CD4-positive, alpha-beta T cell treated with Interleukin-21 for 1 hour (primary cell): Measurements from ENCODE around the gene CEP112.
"Not testable (repeated sequence)": the region's sequence is repeated elsewhere in the genome, so short reads cannot be mapped to it uniquely, and the experiment has no call there.

ENCODE experiments used
- DNase-seq: peaks from one replicate; pipeline ENCODE4 v3.0.0-alpha.2; 2020

CEP112 gene

GRCh38 chr17:65711671-65712276 lies 480.2 kb downstream of the CEP112 start:
- peak; percentile 2 for DNase-seq

DNA sequence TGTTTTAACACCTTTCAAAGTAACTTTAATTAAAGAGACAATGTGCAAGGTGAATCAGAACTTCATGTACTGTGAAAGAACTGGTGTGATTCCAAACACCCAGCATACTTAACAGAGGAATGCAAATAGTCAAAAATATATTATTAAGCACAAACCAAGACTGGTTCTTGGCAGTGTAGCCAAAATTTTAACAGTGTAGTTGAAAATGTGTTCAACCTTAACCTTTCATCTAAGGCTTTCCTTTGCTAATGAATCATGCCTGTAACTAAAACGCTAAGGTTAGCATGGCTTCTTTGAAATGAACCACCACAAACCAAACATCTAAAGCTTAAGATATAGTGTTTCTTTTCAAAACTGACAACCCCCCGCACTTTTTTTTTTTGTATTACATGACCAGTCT lies 484.2 kb downstream of the CEP112 start:
- no peak for DNase-seq

DNA sequence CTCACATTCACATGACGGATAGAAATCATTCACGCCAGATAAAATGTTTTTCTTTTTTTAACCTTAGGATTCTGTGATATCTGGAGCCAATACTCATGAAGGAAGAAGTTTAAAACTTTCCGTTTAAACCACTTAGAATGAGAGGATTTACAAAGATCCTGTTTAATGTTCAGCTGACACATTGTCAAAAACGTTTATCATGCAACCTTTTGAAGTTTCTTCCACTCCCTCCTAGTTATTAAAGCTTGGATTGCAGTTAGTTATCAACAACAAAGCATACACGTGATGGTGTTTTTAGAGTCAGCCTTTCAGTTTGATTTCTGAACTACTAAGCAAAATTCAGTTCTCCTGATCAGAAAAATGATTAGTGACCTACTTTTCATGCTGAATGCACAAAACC lies 487.2 kb downstream of the CEP112 start:
- DNase-seq = no peak

- DNase-seq = no peak
Measured at GRCh38 chr17:65703891-65704290, 488.0 kb downstream of the CEP112 start.

GRCh38 chr17:65699459-65699858 lies 492.5 kb downstream of the CEP112 start:
- no peak for DNase-seq

DNA sequence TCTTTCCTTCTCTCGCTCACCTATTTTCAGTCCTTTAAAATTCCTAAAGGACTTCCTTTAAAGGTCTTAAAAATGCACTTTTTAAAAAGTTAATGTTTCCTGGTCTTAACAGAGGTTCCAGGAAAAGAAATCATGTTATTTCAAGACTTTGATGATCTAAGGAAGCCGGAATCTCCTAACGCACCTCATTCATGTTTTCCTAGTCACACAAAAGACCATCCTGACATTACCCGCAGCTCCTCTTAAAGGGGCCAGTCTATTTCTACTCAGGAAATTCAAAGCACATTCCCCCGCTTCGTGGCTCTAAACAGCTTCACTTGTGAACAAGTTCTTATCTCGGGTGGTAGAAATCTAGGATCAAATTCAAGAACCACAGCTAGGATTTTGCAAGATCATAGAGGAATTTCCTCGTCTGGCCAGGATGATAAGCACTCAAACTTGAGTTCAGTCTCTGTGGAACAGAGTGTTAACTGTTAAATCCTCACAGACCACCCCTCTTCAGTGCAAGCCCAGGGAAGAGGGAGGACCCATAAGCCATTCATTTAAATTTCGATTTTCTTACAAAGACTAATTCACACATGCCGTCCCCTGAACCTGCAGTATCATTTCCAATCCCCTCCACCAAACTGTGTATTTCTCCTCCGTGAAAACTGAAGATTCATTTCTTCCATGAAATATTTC lies 493.4 kb downstream of the CEP112 start:
- DNase-seq = no peak

DNA sequence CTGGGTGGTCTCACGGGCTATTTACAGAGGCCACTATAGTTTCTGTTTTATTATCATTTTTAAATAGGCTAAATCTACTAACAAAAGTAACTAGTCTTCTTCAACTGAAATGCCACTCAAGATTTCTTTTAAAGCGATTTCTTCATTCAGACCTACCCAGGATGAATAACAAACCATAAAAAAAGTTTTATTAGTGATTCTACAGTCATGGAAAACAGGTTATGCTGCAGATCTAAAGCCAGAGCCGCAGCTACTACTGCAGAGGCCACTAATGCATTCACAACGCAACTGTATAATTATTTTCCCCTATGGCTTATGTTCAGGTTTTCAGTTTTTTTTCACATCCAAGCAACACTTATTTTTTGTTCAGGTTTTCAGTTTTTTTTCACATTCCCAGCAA lies 494.3 kb downstream of the CEP112 start:
- no peak for DNase-seq

- no peak for DNase-seq
Measured at GRCh38 chr17:65696739-65697394, 495.1 kb downstream of the CEP112 start.

GRCh38 chr17:65694601-65695000 lies 497.3 kb downstream of the CEP112 start:
- no peak for DNase-seq

DNA sequence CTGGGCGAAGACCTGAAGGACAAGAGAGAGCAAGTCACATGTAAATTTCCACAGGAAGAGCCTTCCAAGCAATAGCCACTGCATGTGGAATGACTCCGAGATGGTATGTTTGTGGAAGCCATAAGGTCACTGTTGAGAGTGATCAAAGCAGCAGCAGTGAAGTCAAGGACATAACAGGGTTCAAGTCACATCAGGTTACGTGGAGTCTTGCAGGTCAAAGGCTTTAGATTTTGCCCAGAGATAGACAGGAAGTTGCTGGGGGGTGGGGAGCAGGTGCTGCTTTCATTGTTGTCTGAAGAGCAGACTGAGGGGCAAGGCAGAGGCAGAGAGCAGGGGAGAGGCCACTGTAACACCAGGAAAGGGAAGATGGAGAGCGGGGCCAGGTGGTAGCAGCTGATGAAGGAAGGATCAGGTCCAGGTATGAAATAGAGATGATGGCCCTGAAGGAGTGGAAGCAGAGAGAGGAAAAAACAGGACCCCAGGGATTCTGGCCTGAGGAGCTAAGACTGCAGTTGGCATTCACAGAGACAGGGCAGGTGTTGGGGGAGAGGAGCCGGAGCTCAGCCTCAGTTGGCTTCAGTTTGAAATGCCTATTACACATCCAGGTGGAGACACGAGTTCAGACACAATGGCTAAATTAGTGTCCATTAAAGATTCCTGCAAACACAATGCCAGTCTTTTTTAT lies 501.2 kb downstream of the CEP112 start:
- no peak for DNase-seq

DNA sequence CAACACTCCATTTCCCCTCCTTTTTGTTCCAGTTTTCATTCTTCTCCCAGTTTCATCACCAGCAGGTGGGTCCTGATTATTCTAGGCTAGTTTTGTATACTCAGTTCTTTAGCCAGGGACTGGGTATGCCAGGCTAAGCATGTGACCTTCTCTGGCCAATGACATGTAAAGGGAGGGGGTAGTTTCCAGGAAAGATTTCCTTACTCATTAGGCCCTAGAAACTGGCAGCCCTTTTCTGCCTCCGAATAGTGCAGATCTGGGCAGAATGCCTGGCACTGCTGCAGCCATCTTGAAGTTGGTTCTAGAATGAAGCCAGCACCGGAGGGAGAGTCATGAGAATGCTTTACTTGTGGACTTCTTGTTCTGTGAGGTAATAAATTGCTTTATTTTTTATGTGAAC lies 503.6 kb downstream of the CEP112 start:
- DNase-seq = no peak

GRCh38 chr17:65685110-65685509 lies 506.8 kb downstream of the CEP112 start:
- no peak for DNase-seq

GRCh38 chr17:65684631-65685030 lies 507.3 kb downstream of the CEP112 start:
- DNase-seq = no peak

GRCh38 chr17:65683428-65683827 lies 508.5 kb downstream of the CEP112 start:
- no peak for DNase-seq

DNA sequence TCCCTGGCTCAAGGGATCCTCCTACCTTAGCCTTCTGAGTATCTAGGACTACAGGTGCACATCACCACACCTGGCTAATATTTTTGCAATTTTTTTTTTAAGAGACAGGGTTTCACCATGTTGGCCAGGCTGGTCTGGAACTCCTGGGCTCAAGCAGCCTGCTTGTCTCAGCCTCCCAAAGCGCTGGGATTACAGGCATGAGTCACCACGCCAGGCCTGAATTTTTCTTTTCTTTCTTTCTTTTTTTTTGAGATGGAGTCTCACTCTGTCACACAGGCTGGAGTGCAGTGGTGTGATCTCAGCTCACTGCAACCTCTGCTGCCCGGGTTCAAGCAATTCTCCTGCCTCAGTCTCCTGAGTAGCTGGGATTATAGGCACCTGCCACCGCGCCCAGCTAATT lies 510.2 kb downstream of the CEP112 start:
- not testable (repeated sequence) for DNase-seq

DNA sequence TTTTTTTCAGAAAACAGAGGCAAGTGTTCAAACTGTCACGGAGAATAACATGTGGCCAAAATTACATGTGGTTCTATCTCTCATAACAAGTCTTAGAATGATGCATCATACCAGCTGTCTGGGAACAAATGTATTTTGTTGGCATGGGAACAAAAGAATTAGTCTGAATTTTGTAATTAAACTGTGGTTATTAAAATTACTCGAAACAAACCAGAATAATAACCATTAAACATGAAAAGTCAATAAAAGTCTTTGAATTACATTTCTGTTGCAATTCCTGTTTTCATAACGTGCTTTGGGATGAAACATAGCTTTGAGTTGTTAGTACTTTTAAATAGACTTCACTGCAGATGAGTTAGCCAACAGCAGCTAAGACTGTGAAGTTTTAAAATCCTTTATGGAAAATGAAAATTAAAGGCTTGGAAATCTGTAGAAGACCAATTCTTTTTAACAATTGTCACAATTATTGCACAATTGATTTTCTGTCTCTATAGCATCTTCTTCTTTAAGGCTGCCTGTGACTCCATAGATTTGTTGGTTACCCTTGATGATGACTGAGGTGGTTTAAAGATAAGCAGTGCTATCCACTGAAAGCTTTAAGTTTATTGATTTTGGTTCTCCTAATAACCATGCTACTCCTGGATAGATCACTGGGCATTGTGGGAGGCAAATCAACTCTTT lies 512.6 kb downstream of the CEP112 start:
- DNase-seq = no peak

DNA sequence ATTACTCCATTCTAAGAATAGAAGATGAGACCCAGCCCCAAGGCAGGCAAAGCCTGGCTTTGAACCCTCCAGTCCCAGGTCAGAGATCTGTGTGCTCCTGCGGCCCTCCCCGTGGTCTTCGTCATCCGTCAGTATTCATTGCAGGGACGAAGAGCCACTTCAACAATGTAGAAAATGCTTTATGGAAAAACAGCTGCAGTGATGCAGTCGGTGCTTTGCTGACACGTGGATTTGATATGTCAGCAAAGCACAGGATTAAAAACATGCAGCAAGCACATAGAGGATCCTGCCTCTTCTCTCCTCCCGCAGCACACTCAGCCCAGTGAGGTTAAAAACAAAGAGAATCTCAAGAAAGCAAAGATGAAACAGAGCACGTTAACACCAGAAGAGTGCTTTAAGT lies 513.4 kb downstream of the CEP112 start:
- DNase-seq = no peak

DNA sequence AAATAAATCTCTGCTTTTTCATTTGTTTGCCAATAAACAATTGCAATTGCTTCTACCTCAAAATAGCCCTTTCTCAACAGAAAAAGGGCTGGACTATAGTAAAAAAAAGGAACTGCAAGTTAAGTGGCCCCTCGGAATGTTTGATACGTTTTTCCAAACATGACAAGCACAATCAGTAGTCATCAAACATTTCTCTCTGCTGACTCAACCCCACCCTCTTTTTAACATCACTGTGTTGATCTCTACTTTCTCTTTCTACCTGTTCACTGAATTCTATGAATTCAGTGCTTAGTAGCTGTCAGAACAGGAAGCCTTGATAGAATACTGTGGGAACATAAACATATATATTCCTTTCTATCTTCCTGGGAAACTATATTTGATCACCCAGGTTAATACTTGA lies 514.0 kb downstream of the CEP112 start:
- DNase-seq = no peak

DNA sequence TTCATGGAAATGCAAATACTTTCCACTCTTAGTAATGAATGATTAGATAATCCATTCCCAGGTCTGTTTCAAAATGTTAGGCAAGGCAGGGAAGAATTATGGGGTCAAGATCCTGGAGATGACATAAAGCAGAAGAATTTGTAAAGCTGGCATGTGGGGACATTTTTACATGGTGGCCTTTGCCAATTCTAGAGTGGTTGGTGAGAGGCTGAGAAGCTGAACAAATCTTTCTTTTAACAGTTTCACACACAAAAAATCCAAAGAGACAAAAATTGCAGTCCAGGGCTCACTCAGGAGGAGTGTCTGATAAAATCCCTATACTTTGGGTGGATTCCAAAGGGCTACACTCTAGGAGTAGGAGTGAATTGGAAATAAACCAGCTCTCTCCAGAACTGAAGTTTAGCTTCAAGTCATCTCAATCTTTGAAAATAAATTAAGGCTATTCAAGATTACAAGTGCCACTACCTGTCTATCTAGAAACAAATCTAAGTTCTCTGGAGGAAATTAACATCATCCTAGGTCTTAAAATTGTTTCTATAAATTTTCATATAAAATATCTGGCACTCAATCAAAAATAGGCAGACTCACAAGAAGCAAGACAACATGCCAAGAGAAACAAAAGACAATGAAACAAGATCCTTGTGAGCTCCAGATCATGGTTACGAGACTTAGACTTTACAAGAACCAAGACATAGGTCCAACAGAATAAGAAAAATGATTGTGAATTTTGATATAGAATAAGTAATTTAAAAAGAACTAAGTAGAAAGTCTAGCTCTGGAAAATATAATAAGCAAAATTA lies 517.5 kb downstream of the CEP112 start:
- no peak for DNase-seq

- DNase-seq = no peak
Measured at GRCh38 chr17:65670667-65671371, 521.1 kb downstream of the CEP112 start.

DNA sequence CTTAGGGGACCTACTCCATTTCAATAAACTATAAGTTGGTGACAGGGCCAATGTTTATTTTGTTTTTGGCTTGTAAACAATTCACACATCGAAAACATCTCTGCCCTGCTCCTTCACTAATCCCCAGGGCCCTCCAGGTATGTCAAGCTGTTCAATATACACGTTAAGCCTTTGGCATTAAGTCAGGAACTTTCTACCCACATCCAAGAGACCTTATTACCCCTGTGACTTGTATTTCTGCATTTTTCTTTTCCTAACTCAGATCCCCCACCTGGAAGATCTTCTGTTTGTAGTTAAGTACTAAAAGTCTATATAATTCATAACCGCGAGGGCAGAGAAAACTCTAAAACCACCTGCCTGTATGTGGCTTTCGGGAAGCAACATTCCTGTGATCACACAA lies 523.7 kb downstream of the CEP112 start:
- DNase-seq = no peak

GRCh38 chr17:65667656-65668055 lies 524.3 kb downstream of the CEP112 start:
- no peak for DNase-seq
